Esophagus squamous epithelium (tissue), 5 donors: Measurements from ENCODE around the gene SLC44A1. TPM values are rescaled to one million over a fixed set of nuclear protein-coding genes. Genes with fewer than 3 reads are reported as not detected.
"Not testable (repeated sequence)": the region's sequence is repeated elsewhere in the genome, so short reads cannot be mapped to it uniquely, and the experiment has no call there.

Experiments used
- DNase-seq: peaks from one replicate; lab custom pipeline; 2025; lab: John Stamatoyannopoulos, UW
- H3K27ac ChIP-seq, 4 donors: fragments of 200-600 bp; sonication (generic); one replicate each; pipeline ENCODE4 v1.5.1; 2016 to 2019; ENCODE audit warnings: mild to moderate bottlenecking in 1 of 4
- H3K27me3 ChIP-seq, 4 donors: fragments of 200-600 bp; sonication (generic); 1 replicate in 3 of 4; 2 replicates in 1 of 4; pipeline versions ENCODE4 v1.5.1 to v1.6.0; 2017 to 2021; ENCODE audit warnings: antibody characterized with exemption in 1 of 4
- H3K36me3 ChIP-seq, 3 donors: fragments of 200-600 bp; sonication (generic); one replicate each; pipeline ENCODE4 v1.5.1; 2016 to 2019
- H3K4me1 ChIP-seq, 3 donors: fragments of 200-600 bp; sonication (generic); one replicate each; pipeline ENCODE4 v1.5.1; 2017 to 2019
- H3K4me3 ChIP-seq, 4 donors: fragments of 200-600 bp; sonication (generic); 1 replicate in 3 of 4; 2 replicates in 1 of 4; pipeline ENCODE4 v1.5.1; 2016 to 2019; ENCODE audit warnings: mild to moderate bottlenecking in 2 of 4, moderate library complexity in 1 of 4
- H3K9me3 ChIP-seq, 3 donors: fragments of 200-600 bp; sonication (generic); one replicate each; pipeline ENCODE4 v1.5.1; 2016 to 2019
- CTCF ChIP-seq, 6 experiments: fragments of 450-650 bp in 4 of 6; fragments of 200-600 bp in 2 of 6; sonication (generic) in 2 of 6; IDR thresholded peaks; one replicate each; pipeline ENCODE4 v1.5.1; 2016 to 2019; ENCODE audit warnings: antibody characterized with exemption in 6 of 6, mild to moderate bottlenecking in 4 of 6, moderate library complexity in 4 of 6
- POLR2A ChIP-seq, 4 donors: fragments of 450-650 bp; IDR thresholded peaks; one replicate each; pipeline ENCODE4 v1.6.1; 2017; ENCODE audit warnings: antibody characterized with exemption in 4 of 4, mild to moderate bottlenecking in 4 of 4, moderate library complexity in 3 of 4
- WGBS, 2 donors: methylation state at CpG; one replicate each; pipeline ENCODE4 v1.1.5; 2018; 5-methylcytosine and 5-hydroxymethylcytosine counted together
- intact Hi-C: fragments of 100-400 bp; cut with DNase I; formaldehyde crosslinking; loops from one replicate; pipeline ENCODE4 v1.15.0; 2022
- total RNA-seq, 4 donors: library from RNA; depleted of rRNA; stranded (reverse); fragments of >200 nt; gene quantifications; one replicate each; pipeline ENCODE4 v1.1.0, GENCODE V29; 2016
- donor health status: DM: yes; HTN: yes; CAD: no.

Gene SLC44A1
- total RNA-seq, 4 donors from 2014 or later, result 19.9 to 52.9 (median 37.8) TPM

GRCh38 chr9:105264380-105264779 is 19.9 kb downstream of the SLC44A1 start:
- no peaks in the 10 kb centered on the region for H3K9me3 ChIP-seq
- H3K27ac ChIP-seq, result no peak overlapping the region
- 24 to 40% methylated on average over 4 of the region's 4 CpGs for WGBS, 2 donors
- no peak overlapping the region for H3K4me3 ChIP-seq
- H3K4me1 ChIP-seq, result peaks cover 3 to 10% (median 5%) of the 10 kb centered on the region in 3 donors
- H3K36me3 ChIP-seq, result no peaks in the 10 kb centered on the region
- H3K27me3 ChIP-seq, result no peaks in the 10 kb centered on the region
- no peak for TF ChIP-seq CTCF (IDR thresholded peaks at IDR 0.05)
- no peak for TF ChIP-seq POLR2A (IDR thresholded peaks at IDR 0.05)
- intact Hi-C loops, result no loop called here
- no peak for DNase-seq

- H3K27ac ChIP-seq, H3K9me3 ChIP-seq, H3K4me3 ChIP-seq, DNase-seq, intact Hi-C loops, H3K27me3 ChIP-seq, H3K36me3 ChIP-seq, H3K4me1 ChIP-seq: not testable (repeated sequence)
- 90 to 92% methylated on average over 10 of the region's 10 CpGs for WGBS, 2 donors
These were observed 23.8 kb downstream of the SLC44A1 start for GRCh38 chr9:105268254-105268653.

GRCh38 chr9:105269593-105269992 is 25.1 kb downstream of the SLC44A1 start:
- intact Hi-C loops, result no loop called here
- Histone ChIP-seq H3K9me3 (no peaks in the 10 kb centered on the region), H3K27me3 (no peaks in the 10 kb centered on the region), H3K4me1 (peaks cover 0 to 3% (median 0%) of the 10 kb centered on the region in 3 donors), H3K36me3 (no peaks in the 10 kb centered on the region), H3K4me3 (no peak overlapping the region), H3K27ac (no peak overlapping the region)
- DNase-seq, result no peak
- no peak for TF ChIP-seq CTCF (IDR thresholded peaks at IDR 0.05)
- no peak for TF ChIP-seq POLR2A (IDR thresholded peaks at IDR 0.05)
- WGBS, 2 donors, result 56 to 62% methylated on average over 2 of the region's 2 CpGs

GRCh38 chr9:105270711-105271110 is 26.3 kb downstream of the SLC44A1 start:
- Histone ChIP-seq H3K36me3 (no peaks in the 10 kb centered on the region), H3K4me3 (no peak overlapping the region), H3K27ac (no peak overlapping the region), H3K4me1 (peaks cover 0 to 7% (median 0%) of the 10 kb centered on the region in 3 donors), H3K9me3 (no peaks in the 10 kb centered on the region), H3K27me3 (no peaks in the 10 kb centered on the region)
- no peak for DNase-seq
- WGBS, 2 donors, result 58 to 68% methylated on average over 4 of the region's 4 CpGs
- intact Hi-C loops, result no loop called here
- no peak for TF ChIP-seq CTCF (IDR thresholded peaks at IDR 0.05)
- TF ChIP-seq POLR2A (IDR thresholded peaks at IDR 0.05), result no peak

GRCh38 chr9:105273731-105274130 is 29.3 kb downstream of the SLC44A1 start:
- 88 to 100% methylated on average over 1 of the region's 1 CpG for WGBS, 2 donors
- no peak overlapping the region for H3K4me3 ChIP-seq
- no peaks in the 10 kb centered on the region for H3K9me3 ChIP-seq
- no peak overlapping the region for H3K27ac ChIP-seq
- H3K27me3 ChIP-seq, result no peaks in the 10 kb centered on the region
- DNase-seq, result no peak
- peaks cover 0 to 17% (median 0%) of the 10 kb centered on the region in 3 donors for H3K4me1 ChIP-seq
- H3K36me3 ChIP-seq, result no peaks in the 10 kb centered on the region
- intact Hi-C loops, result no loop called here
- TF ChIP-seq CTCF (IDR thresholded peaks at IDR 0.05) (no peak), POLR2A (IDR thresholded peaks at IDR 0.05) (no peak)

GRCh38 chr9:105275111-105275510 is 30.7 kb downstream of the SLC44A1 start:
- Histone ChIP-seq H3K4me3 (no peak overlapping the region), H3K27me3 (no peaks in the 10 kb centered on the region), H3K9me3 (no peaks in the 10 kb centered on the region), H3K27ac (no peak overlapping the region), H3K4me1 (peaks cover 0 to 26% (median 0%) of the 10 kb centered on the region in 3 donors), H3K36me3 (no peaks in the 10 kb centered on the region)
- 80 to 96% methylated on average over 1 of the region's 1 CpG for WGBS, 2 donors
- no peak for DNase-seq
- intact Hi-C loops, result no loop called here
- no peak for TF ChIP-seq CTCF (IDR thresholded peaks at IDR 0.05)
- TF ChIP-seq POLR2A (IDR thresholded peaks at IDR 0.05), result no peak
